ENCODE data around the gene ANKRD33B.

- TF ChIP-seq ZNF274 (IDR thresholded peaks at IDR 0.05; ENCODE audit: low read depth, low read length): no peak
- no peak for TF ChIP-seq YY1 (IDR thresholded peaks at IDR 0.05; ENCODE audit: insufficient read depth, insufficient read length)
These were observed 114.4 kb downstream of the ANKRD33B start for GRCh38 chr5:10678244-10678643.

Data from NT2/D1 (cell line).